ENCODE data around the gene TNNI3K. TPM values are rescaled to one million over a fixed set of nuclear protein-coding genes. Genes with fewer than 3 reads are reported as not detected.

The TNNI3K gene
- total RNA-seq, 1 experiment from 2014 or later, result 0.49 TPM

GRCh38 chr1:74426208-74426937 lies 191.2 kb downstream of the TNNI3K start:
- intact Hi-C loops (cut with micrococcal nuclease), result no loop called here
- Histone ChIP-seq H3K9me3 (ENCODE audit: control insufficient read depth in 1 of 2, insufficient read depth in 1 of 2, low read depth in 1 of 2, low read length in 2 of 2) (no peaks in the 10 kb centered on the region), H3K4me3 (replicated peaks in 1 of 2; ENCODE audit: low read depth in 1 of 2, low read length in 2 of 2) (no peak overlapping the region), H3K4me2 (ENCODE audit: low read length) (no peak overlapping the region), H3K9ac (ENCODE audit: low read length) (no peak overlapping the region), H3K36me3 (ENCODE audit: control insufficient read depth in 1 of 2, insufficient read depth in 2 of 2, low read length in 2 of 2) (no peaks in the 10 kb centered on the region), H3K27ac (ENCODE audit: low read depth, low read length) (no peak overlapping the region), H3K9me2 (ENCODE audit: insufficient read depth) (no peaks in the 10 kb centered on the region), H3K4me1 (ENCODE audit: control insufficient read depth in 1 of 2, insufficient read depth in 2 of 2, low read length in 2 of 2) (no peaks in the 10 kb centered on the region), H4K20me1 (ENCODE audit: insufficient read depth) (no peaks in the 10 kb centered on the region), H2AFZ (ENCODE audit: low read depth, low read length, poor library complexity, severe bottlenecking) (no peak overlapping the region), H3K79me2 (ENCODE audit: insufficient read depth, low read length) (no peaks in the 10 kb centered on the region), H3K27me3 (ENCODE audit: insufficient read depth, low read length) (peaks cover 20% of the 10 kb centered on the region)
- CTCF ChIA-PET, result no interaction called here
- POLR2A ChIA-PET, result no interaction called here
- DNase-seq (ENCODE audit: low read depth, low spot score), result no peak
- RAD21 ChIA-PET (ENCODE audit: low non-redundant PET in 1 of 2, low total read pairs in 2 of 2, uncharacterized antibody in 2 of 2, unreplicated experiment in 2 of 2), result no interaction called here
- TF ChIP-seq ZFX (IDR thresholded peaks at IDR 0.05) (no peak), SIN3A (IDR thresholded peaks at IDR 0.05; ENCODE audit: low read depth) (no peak), SP1 (IDR thresholded peaks at IDR 0.05; ENCODE audit: low read depth) (no peak), CEBPB (IDR thresholded peaks at IDR 0.05; ENCODE audit: low read depth) (no peak), EZH2phosphoT487 (IDR thresholded peaks at IDR 0.05; ENCODE audit: borderline replicate concordance) (no peak), ZNF274 (IDR thresholded peaks at IDR 0.05; ENCODE audit: low read depth, low read length) (no peak), POLR2AphosphoS5 (IDR thresholded peaks at IDR 0.05; ENCODE audit: low read depth, low read length) (no peak), EZH2 (IDR thresholded peaks at IDR 0.05) (no peak), YY1 (IDR thresholded peaks at IDR 0.05; ENCODE audit: extremely low read depth, insufficient replicate concordance, low read depth, low read length) (no peak), FOSL1 (IDR thresholded peaks at IDR 0.05; ENCODE audit: low read depth) (no peak), TCF7L2 (IDR thresholded peaks at IDR 0.05; ENCODE audit: borderline replicate concordance, extremely low read depth, insufficient read depth, insufficient read length) (no peak), SRF (IDR thresholded peaks at IDR 0.05; ENCODE audit: low read depth) (no peak), REST (IDR thresholded peaks at IDR 0.05; ENCODE audit: low read depth) (no peak), MAX (IDR thresholded peaks at IDR 0.05) (no peak), JUND (IDR thresholded peaks at IDR 0.05) (no peak), ATF3 (IDR thresholded peaks at IDR 0.05) (no peak)
- ATAC-seq, result no peak
- no TSS peak for BruUV-seq (replicated peaks)
